GM23338 (cell line): ENCODE results near the gene ITPR2. TPM values are rescaled to one million over a fixed set of nuclear protein-coding genes. Genes with fewer than 3 reads are reported as not detected.

Experiments used
- NANOG ChIP-seq: IDR thresholded peaks from 2 replicates; pipeline ENCODE4 v1.6.1; 2016; ENCODE audit warnings: antibody characterized with exemption, borderline replicate concordance
- STAT1 ChIP-seq: IDR thresholded peaks from one replicate; pipeline ENCODE4 v1.6.1; 2016; ENCODE audit warnings: antibody characterized with exemption; ENCODE audit not compliant: unreplicated experiment
- ZNF331 ChIP-seq: fragments of 250-450 bp; sonication (Bioruptor Pico); IDR thresholded peaks from 2 replicates; pipeline ENCODE4 v1.5.0; 2020; ENCODE audit warnings: low read depth, mild to moderate bottlenecking, moderate library complexity
- polyA plus RNA-seq: library from polyadenylated mRNA; unstranded; fragments of >200 nt; fragmentation: Nextera tagmentation; extraction: Ambion mirVana; gene quantifications from 2 replicates; pipeline ENCODE4 v1.2.1, GENCODE V29; 2016
- total RNA-seq: library from RNA; depleted of rRNA; stranded (reverse); fragments of >200 nt; shearing (Covaris generic); gene quantifications from 2 replicates; pipeline ENCODE4 v1.2.3, GENCODE V29; 2014
- TF ChIP-seq, protein P1 (sequence below): fragments of 250-450 bp; sonication (Bioruptor Pico); IDR thresholded peaks from 2 replicates; pipeline ENCODE4 v1.5.0; 2020; ENCODE audit warnings: mild to moderate bottlenecking, moderate library complexity
- TF ChIP-seq, protein P2 (sequence below), 2 experiments: fragments of 200-600 bp in 1 of 2; sonication (generic) in 1 of 2; conservative IDR thresholded peaks; 2 replicates each; pipeline versions ENCODE4 v1.5.1 to v1.6.1; 2016 to 2017; ENCODE audit warnings: antibody characterized with exemption in 2 of 2, low read depth in 2 of 2, mild to moderate bottlenecking in 2 of 2, moderate library complexity in 1 of 2

The ITPR2 gene
- total and polyA plus RNA-seq, 2 experiments from 2014 or later, result 44.5 to 65.2 TPM

GRCh38 chr12:26732005-26732908 is 100.7 kb downstream of the ITPR2 start (continued):
- TF ChIP-seq, protein P1, sequence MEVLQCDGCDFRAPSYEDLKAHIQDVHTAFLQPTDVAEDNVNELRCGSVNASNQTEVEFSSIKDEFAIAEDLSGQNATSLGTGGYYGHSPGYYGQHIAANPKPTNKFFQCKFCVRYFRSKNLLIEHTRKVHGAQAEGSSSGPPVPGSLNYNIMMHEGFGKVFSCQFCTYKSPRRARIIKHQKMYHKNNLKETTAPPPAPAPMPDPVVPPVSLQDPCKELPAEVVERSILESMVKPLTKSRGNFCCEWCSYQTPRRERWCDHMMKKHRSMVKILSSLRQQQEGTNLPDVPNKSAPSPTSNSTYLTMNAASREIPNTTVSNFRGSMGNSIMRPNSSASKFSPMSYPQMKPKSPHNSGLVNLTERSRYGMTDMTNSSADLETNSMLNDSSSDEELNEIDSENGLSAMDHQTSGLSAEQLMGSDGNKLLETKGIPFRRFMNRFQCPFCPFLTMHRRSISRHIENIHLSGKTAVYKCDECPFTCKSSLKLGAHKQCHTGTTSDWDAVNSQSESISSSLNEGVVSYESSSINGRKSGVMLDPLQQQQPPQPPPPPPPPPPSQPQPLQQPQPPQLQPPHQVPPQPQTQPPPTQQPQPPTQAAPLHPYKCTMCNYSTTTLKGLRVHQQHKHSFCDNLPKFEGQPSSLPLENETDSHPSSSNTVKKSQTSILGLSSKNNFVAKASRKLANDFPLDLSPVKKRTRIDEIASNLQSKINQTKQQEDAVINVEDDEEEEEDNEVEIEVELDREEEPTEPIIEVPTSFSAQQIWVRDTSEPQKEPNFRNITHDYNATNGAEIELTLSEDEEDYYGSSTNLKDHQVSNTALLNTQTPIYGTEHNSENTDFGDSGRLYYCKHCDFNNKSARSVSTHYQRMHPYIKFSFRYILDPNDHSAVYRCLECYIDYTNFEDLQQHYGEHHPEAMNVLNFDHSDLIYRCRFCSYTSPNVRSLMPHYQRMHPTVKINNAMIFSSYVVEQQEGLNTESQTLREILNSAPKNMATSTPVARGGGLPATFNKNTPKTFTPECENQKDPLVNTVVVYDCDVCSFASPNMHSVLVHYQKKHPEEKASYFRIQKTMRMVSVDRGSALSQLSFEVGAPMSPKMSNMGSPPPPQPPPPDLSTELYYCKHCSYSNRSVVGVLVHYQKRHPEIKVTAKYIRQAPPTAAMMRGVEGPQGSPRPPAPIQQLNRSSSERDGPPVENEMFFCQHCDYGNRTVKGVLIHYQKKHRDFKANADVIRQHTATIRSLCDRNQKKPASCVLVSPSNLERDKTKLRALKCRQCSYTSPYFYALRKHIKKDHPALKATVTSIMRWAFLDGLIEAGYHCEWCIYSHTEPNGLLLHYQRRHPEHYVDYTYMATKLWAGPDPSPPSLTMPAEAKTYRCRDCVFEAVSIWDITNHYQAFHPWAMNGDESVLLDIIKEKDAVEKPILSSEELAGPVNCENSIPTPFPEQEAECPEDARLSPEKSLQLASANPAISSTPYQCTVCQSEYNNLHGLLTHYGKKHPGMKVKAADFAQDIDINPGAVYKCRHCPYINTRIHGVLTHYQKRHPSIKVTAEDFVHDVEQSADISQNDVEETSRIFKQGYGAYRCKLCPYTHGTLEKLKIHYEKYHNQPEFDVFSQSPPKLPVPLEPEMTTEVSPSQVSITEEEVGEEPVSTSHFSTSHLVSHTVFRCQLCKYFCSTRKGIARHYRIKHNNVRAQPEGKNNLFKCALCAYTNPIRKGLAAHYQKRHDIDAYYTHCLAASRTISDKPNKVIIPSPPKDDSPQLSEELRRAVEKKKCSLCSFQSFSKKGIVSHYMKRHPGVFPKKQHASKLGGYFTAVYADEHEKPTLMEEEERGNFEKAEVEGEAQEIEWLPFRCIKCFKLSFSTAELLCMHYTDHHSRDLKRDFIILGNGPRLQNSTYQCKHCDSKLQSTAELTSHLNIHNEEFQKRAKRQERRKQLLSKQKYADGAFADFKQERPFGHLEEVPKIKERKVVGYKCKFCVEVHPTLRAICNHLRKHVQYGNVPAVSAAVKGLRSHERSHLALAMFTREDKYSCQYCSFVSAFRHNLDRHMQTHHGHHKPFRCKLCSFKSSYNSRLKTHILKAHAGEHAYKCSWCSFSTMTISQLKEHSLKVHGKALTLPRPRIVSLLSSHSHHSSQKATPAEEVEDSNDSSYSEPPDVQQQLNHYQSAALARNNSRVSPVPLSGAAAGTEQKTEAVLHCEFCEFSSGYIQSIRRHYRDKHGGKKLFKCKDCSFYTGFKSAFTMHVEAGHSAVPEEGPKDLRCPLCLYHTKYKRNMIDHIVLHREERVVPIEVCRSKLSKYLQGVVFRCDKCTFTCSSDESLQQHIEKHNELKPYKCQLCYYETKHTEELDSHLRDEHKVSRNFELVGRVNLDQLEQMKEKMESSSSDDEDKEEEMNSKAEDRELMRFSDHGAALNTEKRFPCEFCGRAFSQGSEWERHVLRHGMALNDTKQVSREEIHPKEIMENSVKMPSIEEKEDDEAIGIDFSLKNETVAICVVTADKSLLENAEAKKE (CRISPR knock-in tag), result no peak
- TF ChIP-seq NANOG (no peak), STAT1 (no peak), ZNF331 (no peak)
- TF ChIP-seq, protein P2, sequence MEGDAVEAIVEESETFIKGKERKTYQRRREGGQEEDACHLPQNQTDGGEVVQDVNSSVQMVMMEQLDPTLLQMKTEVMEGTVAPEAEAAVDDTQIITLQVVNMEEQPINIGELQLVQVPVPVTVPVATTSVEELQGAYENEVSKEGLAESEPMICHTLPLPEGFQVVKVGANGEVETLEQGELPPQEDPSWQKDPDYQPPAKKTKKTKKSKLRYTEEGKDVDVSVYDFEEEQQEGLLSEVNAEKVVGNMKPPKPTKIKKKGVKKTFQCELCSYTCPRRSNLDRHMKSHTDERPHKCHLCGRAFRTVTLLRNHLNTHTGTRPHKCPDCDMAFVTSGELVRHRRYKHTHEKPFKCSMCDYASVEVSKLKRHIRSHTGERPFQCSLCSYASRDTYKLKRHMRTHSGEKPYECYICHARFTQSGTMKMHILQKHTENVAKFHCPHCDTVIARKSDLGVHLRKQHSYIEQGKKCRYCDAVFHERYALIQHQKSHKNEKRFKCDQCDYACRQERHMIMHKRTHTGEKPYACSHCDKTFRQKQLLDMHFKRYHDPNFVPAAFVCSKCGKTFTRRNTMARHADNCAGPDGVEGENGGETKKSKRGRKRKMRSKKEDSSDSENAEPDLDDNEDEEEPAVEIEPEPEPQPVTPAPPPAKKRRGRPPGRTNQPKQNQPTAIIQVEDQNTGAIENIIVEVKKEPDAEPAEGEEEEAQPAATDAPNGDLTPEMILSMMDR (conservative IDR thresholded peaks at IDR 0.05; ENCODE audit: low read depth in 2 of 2), result no peak
